ENCODE measurements around the gene FAAH. TPM values are rescaled to one million over a fixed set of nuclear protein-coding genes. Genes with fewer than 3 reads are reported as not detected.

FAAH gene
- total RNA-seq, 1 donor from 2014 or later = 4.1 TPM

DNA sequence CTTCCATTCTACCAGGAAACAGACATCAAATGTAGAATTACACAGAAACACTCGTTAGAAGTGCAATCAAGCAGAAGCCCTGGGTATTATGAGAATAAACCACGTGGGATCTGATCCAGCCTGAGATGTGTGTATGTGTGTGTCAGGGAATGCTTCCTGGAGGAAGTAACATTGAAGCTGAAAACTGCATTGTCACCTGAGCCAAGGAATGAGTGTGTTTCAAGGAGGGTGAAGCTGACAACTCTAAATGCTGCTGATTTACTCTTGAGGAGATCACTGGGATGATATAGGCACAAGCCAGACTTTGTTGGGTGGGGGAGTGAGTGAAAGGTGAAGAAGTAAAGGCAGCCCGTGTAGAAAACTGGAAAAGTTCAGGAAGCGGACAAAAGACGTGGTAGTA lies 27.6 kb downstream of the FAAH start:
- intact Hi-C loops (cut with micrococcal nuclease) = no loop called here

DNA sequence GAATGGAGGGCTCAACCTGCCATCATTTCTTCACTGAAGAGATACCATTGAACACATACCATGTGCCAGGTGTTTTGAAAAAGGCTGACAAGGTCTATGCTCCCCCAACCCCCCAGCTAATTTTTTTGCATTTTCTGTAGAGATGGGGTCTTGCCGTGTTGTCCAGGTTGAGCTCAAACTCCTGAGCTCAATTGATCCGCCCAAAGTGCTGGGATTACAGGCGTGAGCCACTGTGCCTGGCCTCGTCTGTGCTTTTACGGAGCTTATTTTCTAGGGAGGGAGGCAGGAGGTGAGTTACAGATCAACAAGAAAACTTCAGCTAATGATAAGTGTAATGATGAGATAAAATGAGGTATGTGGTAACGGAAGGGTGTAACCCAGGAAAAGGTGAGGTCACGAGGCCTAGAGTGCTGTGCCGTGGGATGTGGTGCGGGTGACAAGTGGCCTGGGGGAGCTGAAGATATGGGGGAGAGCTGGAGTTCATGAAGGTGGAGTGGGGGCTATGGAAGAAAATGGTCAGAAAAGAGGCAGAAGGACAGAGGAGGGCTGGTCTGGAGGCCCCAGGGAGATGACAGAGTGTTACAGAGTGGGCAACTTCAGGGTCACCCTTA lies 28.2 kb downstream of the FAAH start:
- intact Hi-C loops (cut with micrococcal nuclease) = no loop called here

DNA sequence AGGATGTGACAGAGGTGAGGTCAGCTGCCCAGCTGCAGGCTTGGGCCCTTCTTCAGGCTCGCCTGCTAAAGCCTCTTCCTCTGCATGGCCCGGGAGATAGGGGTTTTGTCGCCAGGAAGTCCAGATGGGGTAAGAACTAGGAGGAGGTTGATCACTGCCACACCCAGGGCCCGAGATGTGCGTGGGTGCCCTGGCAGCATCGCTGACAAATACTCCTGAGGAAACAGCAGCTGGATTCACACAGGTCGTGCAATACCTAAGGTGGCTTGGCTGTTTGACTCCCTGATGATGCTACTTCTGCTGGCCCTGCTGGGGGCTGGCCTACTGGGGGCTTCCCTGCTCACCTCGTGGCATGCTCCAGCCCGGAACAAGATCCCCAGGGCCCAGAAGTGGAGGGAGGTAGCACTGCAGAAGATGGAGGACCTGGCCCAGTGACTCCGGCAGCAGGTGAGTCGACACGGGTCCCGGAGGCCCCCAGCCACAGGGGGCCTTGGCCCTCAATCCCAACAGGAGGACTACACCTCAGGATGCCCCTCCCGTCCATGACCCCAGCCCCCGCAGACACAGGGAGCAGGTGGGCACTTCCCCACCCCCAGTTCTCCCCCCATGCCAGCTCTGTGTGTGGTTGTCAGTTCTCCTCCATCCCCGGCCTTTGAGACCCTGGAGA lies 29.6 kb downstream of the FAAH start:
- intact Hi-C loops (cut with micrococcal nuclease) = no loop called here

DNA sequence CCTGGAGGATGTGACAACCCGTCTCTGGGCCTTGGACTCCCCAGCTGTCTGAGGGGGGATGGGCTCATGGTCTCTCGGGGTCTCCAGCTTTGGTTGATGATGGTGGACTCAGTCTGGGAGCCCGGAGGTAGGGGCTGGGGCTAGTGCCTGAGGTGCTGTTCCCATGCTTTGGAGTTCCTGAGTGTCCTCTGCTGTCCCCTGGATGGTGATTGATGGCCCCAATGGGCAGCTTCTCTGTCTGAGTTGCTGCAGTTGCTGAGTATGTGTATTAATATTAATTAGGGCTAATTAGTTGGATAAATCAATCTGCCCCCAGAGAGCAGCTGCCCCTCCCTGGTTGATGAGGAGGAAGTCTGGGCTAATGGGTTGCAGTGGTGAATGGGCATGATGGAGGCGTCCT lies 30.6 kb downstream of the FAAH start:
- intact Hi-C loops (cut with micrococcal nuclease) = no loop called here

- intact Hi-C loops (cut with micrococcal nuclease) = no loop called here
Measured at GRCh38 chr1:46425726-46426125, 31.6 kb downstream of the FAAH start.

DNA sequence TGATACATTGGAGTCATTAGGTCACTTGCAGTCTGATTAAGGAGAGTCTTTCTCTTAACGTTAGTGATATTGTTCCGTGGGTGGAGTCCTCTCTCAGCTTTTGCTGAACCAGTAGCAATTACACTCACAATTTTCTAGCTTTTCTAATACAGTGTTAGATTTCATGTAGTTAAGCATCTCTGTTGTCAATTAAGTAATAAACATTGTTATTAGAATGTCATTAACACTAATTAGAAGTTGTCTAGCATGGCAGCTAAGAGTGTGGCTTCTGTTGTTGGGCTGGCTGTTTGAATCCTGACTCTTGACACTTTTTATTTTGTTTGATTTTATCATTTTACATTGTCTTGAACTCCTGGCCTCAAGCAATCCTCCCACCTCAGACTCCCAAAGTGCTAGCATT lies 33.4 kb downstream of the FAAH start:
- intact Hi-C loops (cut with micrococcal nuclease) = no loop called here

- intact Hi-C loops (cut with micrococcal nuclease) = no loop called here
Measured at GRCh38 chr1:46429436-46429835, 35.3 kb downstream of the FAAH start.

DNA sequence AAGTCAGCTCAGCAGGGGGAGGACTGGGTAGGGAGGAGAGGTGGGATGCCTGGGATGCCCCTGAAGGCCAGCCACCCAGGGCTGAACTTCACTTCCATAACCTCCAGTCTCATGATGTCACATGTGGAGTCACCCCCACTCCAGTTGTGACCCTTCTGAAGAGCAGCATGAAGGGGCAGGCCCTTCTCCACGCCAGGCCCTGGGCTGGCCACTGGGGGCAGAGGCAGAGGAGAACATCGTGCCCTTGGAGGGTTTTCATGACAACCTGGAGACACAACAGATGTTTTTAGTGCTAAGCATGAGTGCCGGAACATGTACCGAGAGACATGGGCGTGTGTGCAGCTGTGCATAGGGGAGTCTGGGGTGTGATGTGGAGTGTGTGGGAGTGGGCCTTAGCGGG lies 37.6 kb downstream of the FAAH start:
- intact Hi-C loops (cut with micrococcal nuclease) = no loop called here

DNA sequence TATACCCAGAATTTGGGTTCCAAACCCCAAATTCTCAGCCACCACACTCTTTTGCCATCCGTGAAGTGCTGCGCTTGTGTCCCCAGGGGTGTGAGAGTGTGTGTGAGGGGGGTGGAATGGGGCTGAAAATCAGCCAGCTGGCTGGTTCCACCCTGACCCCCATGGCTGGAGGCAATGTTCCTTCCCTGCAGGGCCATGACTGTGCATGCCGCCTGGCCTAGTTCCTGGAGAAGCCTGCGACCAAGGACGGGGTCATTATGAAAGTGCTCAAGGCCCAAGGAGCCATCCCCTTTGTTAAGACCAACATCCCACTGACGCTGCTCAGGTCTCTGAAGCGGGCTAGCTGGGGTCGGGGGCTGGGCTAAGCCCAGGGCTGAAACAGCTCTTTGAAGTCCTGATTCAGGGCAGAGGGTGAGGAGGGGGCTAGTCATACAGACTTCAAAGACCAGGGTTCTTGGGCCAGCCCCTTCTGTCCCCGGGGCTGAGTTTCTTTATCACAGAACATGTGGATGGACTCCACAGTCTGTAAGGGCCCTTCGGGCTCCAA lies 38.7 kb downstream of the FAAH start:
- intact Hi-C loops (cut with micrococcal nuclease) = no loop called here

- intact Hi-C loops (cut with micrococcal nuclease) = no loop called here
Measured at GRCh38 chr1:46434358-46434757, 40.2 kb downstream of the FAAH start.

GRCh38 chr1:46436844-46437243 lies 42.7 kb downstream of the FAAH start:
- intact Hi-C loops (cut with micrococcal nuclease) = no loop called here

- intact Hi-C loops (cut with micrococcal nuclease) = no loop called here
Measured at GRCh38 chr1:46437723-46438122, 43.6 kb downstream of the FAAH start.

GRCh38 chr1:46438346-46438745 lies 44.2 kb downstream of the FAAH start:
- intact Hi-C loops (cut with micrococcal nuclease) = no loop called here

DNA sequence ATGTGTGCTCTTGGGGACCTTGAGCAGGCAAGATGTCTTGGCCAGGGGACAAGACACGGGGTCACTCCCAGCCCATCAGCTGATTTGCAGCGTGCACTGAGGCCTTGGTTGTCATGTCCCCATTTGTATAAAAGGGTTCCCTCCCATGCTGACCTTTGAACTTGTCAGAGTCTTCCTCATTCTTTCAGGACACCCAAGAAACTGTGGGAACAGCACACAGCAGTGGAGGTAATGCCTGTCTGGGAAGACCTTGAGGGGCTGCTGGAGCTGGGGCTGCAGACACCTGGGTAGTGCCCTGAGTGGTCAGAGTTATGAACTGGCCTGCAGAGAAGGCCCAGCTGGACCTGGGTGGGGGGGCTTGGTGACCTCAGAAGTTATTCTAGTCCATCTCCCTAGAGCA lies 46.4 kb downstream of the FAAH start:
- intact Hi-C loops (cut with micrococcal nuclease) = no loop called here

GRCh38 chr1:46442317-46443161 lies 48.4 kb downstream of the FAAH start:
- intact Hi-C loops (cut with micrococcal nuclease) = loop anchor here (1.0 to 2.0 kb wide), 4 partner anchors 35 to 283 kb away; no protein-coding TSS in a partner anchor

- intact Hi-C loops (cut with micrococcal nuclease) = no loop called here
Measured at GRCh38 chr1:46444466-46444865, 50.3 kb downstream of the FAAH start.

- intact Hi-C loops (cut with micrococcal nuclease) = no loop called here
Measured at GRCh38 chr1:46445773-46446256, 51.7 kb downstream of the FAAH start.

- intact Hi-C loops (cut with micrococcal nuclease) = loop anchor here (1.0 kb wide), 3 partner anchors 81 to 278 kb away; no protein-coding TSS in a partner anchor
Measured at GRCh38 chr1:46446646-46447498, 52.8 kb downstream of the FAAH start.

DNA sequence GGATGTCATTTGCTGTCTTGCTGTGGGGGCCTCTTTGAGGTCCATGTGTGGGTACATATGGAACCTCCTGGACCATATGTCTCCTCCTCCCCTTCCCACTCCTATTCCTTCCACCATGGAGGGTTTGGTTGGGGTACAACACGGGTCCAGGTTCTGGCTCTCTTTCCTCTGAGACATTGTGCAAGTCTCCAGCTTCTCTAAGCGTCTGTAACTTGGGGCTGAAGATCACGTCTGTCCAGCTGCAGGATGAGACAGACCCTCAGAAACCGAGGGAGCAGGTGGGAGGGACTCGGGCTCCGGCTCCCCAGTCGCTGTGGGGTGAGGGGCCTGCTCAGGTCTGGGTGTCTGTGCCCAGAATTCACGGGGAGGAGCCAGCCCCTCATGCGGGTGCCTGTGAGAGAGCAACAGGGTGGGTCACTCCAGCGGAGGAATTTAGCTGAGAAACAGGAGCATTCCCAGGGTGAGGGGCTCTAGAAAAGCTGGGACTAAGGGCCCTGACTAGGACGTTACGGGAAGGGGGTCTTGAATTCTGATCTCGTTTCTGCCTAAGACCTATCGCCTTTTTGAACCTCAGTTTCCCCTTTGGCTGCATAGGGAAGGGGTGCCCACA lies 53.5 kb downstream of the FAAH start:
- intact Hi-C loops (cut with micrococcal nuclease) = loop anchor here (1.0 kb wide), 3 partner anchors 81 to 278 kb away; no protein-coding TSS in a partner anchor

All from T-helper 1 cell treated with Interleukin-12 subunit alpha and Interleukin-12 subunit beta and Interleukin-4 antibody, amounts not matched to agents 30 ng/mL and 1 ng/mL, for 36 hours (primary cell).